Left ventricle myocardium superior (tissue), 1 donor: ENCODE data around the gene BTBD19. TPM values are rescaled to one million over a fixed set of nuclear protein-coding genes. Genes with fewer than 3 reads are reported as not detected.
A peak's percentile ranks its signal among the peaks of the same experiment; 100 is the strongest.

Source experiments
- ATAC-seq: fragments of 200-7000 bp; cut with Tn5 transposase; one replicate; pipeline ENCODE4 v1.9.1; 2020; ENCODE audit warnings: mild to moderate bottlenecking, moderate library complexity
- DNase-seq: peaks from one replicate; pipeline ENCODE4 v3.0.0-alpha.2; 2020
- intact Hi-C: fragments of 100-400 bp; cut with micrococcal nuclease; formaldehyde crosslinking; loops from one replicate; pipeline ENCODE4 v1.11.0; 2022
- total RNA-seq: library from RNA; stranded (reverse); fragmentation: NEBNext Ultra II Directional; extraction: Animal tissue kit (Norgen Biotek cat#: 25700); gene quantifications from one replicate; pipeline ENCODE4 v1.2.1, GENCODE V29; 2021
- donor health status: DM: no; HTN: yes; CAD: no; lungs with severe emphysema.

BTBD19 gene
- total RNA-seq, 1 donor from 2014 or later = 2.5 TPM

DNA sequence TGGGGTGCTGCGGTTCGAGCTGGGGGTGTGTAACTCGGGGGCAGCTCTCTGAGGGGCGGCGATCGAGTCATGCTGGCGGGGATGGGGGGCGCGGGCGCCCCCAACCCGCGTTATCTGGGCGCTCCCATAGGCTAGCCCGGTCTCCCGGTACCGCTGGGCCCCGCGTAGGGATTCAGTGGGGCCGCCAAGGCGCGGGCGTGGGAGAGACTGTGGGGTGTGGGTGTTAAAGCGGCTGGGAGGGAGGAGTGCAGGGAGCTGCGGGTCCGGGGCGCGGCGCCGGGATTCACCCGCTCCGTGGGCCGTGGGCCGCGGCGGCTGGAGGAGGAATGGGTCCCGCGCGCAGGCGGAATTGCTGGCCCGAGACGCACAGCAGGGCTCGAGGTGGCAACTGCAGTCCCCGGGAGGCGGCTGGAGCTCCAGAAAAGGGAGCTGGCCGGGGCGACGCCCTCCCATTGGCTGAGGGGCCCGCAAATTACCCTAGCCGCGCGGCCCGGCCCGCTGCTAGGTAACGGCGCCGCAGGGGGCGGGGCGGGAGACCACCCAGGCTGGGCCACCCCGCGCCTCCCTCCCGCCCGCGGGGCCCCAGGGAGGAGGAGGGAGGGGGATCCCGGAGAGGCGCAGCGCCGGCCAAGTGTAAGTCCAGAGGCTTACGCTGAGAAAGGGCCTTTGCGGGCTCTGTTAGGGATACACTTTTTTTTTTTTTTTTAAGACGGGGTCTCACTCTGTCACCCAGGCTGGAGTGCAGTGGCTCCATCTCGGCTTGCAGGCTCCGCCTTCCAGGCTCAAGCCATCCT lies 34.7 kb downstream of the BTBD19 start, which contains the start of gene PTCH2:
Gene PTCH2, minus strand, starts transcription at position 392 of the 794 bp plus-strand sequence. Its CDS starts 321 bp downstream, at position 71.
- ATAC-seq (peak; percentile 96), DNase-seq (peak; percentile 85)
- intact Hi-C loops = no loop called here

GRCh38 chr1:44846985-44847384 lies 38.7 kb downstream of the BTBD19 start:
- no peak for DNase-seq
- no peak for ATAC-seq
- intact Hi-C loops = no loop called here

DNA sequence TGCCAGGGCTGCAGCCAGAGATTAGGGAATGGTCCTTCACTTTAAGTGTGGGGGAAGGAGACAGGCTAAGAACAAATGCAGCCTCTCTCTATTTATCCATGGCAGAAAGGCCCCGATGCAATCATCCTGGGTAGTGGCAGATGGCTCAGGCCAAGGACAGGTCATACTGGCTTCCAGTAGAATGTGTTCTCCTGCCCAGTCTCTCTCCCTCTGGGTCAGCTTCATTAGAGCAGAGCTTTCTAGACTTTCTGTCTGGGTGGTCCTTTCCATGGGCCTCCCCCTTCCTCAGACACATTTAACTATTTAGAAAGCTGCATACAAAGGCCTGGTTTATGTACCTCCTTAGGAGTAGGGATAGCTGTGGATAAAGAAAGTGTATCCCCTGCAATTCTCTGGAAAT lies 39.5 kb downstream of the BTBD19 start:
- intact Hi-C loops = no loop called here
- DNase-seq (no peak), ATAC-seq (no peak)

- intact Hi-C loops = no loop called here
- no peak for DNase-seq
- ATAC-seq = peak; percentile 21
Observed at GRCh38 chr1:44848456-44849181, 40.3 kb downstream of the BTBD19 start.

- DNase-seq (no peak), ATAC-seq (no peak)
- intact Hi-C loops = no loop called here
Observed at GRCh38 chr1:44849575-44850132, 41.3 kb downstream of the BTBD19 start.

GRCh38 chr1:44851308-44851707 lies 43.0 kb downstream of the BTBD19 start:
- intact Hi-C loops = no loop called here
- no peak for ATAC-seq
- no peak for DNase-seq

GRCh38 chr1:44853201-44853600 lies 44.9 kb downstream of the BTBD19 start:
- DNase-seq (no peak), ATAC-seq (no peak)
- intact Hi-C loops = no loop called here

DNA sequence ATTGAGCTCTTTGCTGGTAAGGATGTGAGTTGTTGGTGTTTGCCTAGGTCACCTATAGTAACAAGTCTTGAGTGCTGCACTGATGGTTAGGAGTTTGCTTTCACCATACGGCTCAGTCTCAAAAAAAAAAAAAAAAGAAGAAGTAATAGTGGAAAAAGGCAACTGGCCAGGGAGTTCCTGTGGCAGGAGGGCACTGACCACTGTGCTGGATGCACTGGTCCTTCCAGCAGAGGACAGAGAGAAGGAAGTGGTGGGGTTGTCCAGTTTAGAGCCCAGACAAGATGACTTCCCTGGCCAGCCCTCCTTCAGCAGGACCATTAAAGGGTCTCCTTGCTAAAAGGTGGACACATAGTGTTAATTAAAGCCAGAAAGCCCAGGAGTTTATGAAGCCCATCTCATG lies 46.6 kb downstream of the BTBD19 start:
- DNase-seq = no peak
- intact Hi-C loops = no loop called here
- no peak for ATAC-seq

- intact Hi-C loops = no loop called here
- ATAC-seq = no peak
- no peak for DNase-seq
Observed at GRCh38 chr1:44855742-44856141, 47.4 kb downstream of the BTBD19 start.

DNA sequence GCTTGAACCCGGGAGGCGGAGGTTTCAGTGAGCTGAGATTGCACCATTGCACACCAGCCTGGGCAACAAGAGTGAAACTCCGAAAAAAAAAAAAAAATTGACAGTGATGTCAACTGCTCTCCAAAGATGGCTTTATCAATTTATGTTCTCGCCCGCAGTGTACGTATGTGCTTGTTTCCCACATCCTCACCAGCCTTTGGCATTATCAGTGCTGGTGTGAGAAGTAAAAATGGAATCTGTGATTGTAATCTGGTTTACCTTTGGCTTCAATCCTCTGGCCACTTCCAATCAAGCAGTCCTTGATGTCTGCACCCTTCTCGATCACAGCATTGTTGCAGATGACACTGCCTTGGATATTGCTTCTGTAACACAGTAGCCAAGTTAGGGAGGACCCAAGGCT lies 49.1 kb downstream of the BTBD19 start:
- ATAC-seq (no peak), DNase-seq (no peak)
- intact Hi-C loops = no loop called here

DNA sequence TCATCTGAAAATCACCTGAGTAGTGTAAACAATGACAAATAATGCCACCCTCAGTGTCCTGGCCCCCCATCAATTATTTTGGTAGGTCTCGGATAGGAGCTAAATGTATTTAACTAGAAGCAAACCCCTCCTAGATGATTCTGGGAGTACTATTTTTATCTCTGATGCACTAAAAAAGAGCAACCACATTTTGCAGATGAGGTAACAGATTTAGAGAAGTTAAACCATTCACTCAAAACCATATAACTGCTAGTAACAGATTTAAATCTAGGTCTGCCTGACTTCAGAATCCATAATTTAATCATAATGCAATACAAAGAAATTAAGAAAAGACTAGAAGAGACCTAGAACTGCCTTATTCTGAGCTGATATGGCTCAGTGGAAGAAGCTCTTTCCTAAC lies 52.0 kb downstream of the BTBD19 start:
- DNase-seq (no peak), ATAC-seq (no peak)
- intact Hi-C loops = no loop called here

- DNase-seq (no peak), ATAC-seq (no peak)
- intact Hi-C loops = no loop called here
Observed at GRCh38 chr1:44860891-44861425, 52.6 kb downstream of the BTBD19 start.

DNA sequence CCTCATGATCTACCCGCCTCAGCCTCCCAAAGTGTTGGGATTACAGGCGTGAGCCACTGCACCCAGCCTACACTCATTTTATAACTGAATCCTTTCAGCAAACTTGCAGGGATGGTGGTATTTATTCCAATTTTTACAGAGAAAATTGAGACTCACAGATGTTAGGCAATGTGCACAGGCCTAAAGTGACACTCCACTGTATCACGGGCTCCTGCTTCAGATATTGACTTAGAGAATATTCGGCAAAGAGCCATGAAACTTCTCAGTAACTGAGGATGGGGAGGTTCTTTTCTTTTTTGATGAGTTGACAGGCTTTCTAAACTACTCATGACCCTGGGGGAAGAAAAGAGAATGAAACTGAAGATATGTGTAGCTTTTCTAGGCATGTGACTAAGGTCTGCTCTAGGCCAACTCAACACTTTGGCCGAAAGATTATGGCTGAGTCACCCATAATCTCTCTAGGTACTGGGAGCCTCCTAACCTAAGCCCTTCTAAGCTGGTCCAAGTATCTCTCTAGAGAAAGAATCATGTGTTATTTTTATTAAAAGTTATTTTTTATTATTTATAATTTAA lies 54.6 kb downstream of the BTBD19 start:
- intact Hi-C loops = no loop called here
- DNase-seq (no peak), ATAC-seq (peak; percentile 29)

Other genes starting within 250 kb of the BTBD19 start
- 9.1 TPM for gene TMEM53, start 134.0 kb upstream of the BTBD19 start, total RNA-seq
- gene ARMH1, start 133.8 kb upstream of the BTBD19 start, total RNA-seq = 0.92 TPM
- not detected for gene RNU5D-1, start 77.4 kb upstream of the BTBD19 start, total RNA-seq
- 0.87 TPM for gene KIF2C, start 68.7 kb upstream of the BTBD19 start, total RNA-seq
- gene RPS8, start 33.0 kb upstream of the BTBD19 start, total RNA-seq = 727 TPM
- 0.12 TPM for gene BEST4, start 20.4 kb upstream of the BTBD19 start, total RNA-seq
- 7.5 TPM for gene PLK3, start 8.1 kb upstream of the BTBD19 start, total RNA-seq
- 0.35 TPM for gene DYNLT4, start 1.2 kb upstream of the BTBD19 start, total RNA-seq
- gene PTCH2, start 34.7 kb downstream of the BTBD19 start, total RNA-seq = 0.40 TPM
- 41.5 TPM for gene EIF2B3, start 178.1 kb downstream of the BTBD19 start, total RNA-seq
- 23.7 TPM for gene HECTD3, start 202.8 kb downstream of the BTBD19 start, total RNA-seq
- 84.8 TPM for gene UROD, start 203.7 kb downstream of the BTBD19 start, total RNA-seq